NCI-H748 (cell line): ENCODE data around the gene SLC39A11.
"Not testable (repeated sequence)": the region's sequence is repeated elsewhere in the genome, so short reads cannot be mapped to it uniquely, and the experiment has no call there.

Experiments
- DNase-seq: peaks from one replicate; lab custom pipeline; 2025; ENCODE audit not compliant: unreplicated experiment; lab: John Stamatoyannopoulos, UW

SLC39A11 gene

DNA sequence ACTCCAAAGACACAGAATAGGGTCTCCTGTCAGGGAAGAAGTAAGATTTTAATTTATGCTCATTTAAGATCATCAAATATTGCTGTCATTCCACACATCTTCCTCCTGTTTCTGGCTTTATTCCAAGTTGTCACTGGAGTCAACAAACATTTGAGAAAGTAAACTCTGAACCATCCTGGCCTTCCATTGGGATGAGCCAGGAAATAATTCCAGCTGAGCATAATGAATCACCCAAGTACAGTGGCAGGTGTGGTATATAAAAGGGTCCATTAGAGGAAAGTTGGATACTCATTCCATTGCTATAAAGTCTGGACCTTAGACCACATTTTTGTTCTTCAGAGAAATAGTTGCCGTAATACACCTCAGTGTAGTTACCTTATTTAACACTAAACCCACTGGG is 246.1 kb downstream of the SLC39A11 start:
- peak; percentile 28 for DNase-seq

DNA sequence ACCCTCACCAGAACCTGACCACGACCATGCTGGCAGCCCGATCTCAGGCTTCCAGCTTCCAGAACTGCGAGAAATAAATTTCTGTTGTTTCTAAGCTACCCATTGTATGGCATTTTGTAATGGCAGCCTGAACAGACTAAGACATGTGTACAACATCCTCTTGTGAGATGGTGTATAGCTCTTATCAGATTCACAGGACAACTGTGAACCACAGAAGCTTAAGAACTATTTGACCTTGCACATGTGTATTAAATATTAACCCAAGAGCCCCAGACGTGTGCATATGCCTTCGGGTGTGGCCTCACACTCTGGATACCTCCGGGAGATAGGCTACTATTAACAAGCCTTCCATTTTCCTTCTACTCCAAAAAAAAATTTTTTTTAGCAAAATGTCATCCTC is 248.9 kb downstream of the SLC39A11 start:
- DNase-seq, result no peak

DNA sequence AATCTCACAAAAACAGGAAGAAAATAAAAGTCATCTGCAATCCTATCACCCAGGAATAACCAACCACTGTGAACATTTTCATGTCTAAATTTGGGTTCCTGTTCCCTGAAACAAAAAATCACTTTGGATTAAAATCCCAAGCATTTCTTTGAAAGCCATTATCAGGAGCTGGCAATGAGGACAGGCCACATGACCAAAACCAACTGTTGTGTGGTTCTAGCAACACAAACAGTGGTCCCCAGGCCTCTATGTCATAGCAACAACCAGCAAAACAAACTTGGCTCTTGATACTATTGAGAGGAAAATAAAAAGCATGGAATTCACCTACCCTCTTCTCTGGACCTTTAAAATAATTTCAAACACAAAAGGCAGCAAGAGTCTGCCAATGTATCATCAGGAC is 252.5 kb downstream of the SLC39A11 start:
- DNase-seq, result no peak

DNA sequence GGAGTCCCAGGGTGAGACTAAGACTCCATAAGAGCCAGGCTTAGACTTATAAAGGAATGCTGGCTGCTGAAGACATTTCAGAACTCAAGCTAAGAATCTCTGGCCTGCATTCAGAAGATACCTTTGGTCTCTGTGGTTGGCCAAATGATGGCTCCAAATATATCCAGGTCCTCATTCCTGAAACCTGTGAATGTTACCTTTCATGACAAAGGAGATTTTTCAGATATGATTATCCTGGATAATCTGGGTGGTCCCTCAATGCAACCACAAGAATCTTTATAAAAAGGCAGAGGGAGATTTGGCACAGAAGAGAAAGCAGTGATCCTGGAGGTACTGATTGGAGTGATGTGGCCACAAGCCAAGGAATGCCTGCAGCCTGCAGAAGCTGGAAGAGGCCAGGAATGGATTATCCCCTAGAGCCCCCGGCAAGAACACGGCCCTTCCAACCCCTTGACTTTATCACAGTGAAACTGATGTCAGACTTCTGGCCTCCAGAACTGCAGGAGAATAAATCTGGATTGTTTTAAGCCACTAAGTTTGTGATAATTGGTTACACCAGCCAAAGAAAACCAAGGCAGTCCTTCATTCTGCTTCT is 253.3 kb downstream of the SLC39A11 start:
- DNase-seq, result no peak

DNA sequence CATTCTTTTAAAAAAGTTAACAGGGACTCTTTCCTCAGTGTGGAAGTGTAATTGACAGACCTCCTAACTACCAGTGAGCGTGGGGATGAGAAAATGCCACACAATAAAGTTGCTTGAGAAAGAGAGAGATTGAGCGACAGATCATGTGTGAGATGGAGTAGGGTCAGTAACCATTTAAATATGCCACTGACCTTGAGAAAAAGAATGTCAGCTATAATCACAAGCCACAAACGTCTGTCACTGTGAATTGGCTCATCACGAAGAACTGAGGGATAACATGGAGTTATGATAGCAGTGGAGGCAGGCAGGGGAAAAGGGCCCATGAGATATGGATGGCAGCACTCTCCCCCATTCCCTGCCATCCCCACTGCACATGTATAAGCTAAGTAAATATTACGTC is 253.9 kb downstream of the SLC39A11 start:
- DNase-seq, result no peak

DNA sequence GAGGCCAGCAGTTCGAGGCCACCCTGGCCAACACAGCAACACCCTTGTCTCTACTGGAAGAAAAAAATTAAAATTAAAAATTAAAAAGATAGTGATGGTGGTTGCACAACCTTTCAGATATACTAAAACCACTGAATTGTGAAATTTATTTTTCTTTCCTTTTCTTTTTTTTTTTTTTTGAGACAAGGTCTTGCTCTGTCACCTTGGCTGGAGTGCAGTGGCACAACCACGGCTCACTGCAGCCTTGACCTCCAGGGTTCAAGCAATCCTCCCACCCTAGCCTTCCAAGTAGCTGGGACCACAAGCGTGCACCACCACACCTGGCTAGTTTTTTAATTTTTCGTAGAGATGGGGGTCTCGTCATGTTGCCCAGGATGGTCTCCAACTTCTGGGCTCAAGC is 254.4 kb downstream of the SLC39A11 start:
- DNase-seq, result no peak

DNA sequence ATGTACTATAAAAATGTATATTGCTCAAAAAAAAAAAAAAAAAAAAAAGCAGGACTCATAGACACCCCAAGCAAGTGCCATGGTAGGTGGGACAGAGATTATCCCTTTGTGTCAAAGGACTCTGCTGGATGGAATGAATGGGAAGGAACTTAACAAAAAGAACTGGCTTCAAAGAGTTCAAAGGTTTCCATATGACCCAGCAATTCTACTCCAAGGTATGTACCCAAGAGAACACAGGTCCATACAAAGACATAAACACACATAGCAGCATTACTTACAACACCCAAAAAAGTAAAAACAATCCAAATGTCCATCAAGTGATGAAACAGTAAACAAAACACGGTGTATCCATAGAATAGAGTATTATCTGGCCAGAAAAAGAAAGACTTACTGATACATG is 255.2 kb downstream of the SLC39A11 start:
- DNase-seq, result no peak

DNA sequence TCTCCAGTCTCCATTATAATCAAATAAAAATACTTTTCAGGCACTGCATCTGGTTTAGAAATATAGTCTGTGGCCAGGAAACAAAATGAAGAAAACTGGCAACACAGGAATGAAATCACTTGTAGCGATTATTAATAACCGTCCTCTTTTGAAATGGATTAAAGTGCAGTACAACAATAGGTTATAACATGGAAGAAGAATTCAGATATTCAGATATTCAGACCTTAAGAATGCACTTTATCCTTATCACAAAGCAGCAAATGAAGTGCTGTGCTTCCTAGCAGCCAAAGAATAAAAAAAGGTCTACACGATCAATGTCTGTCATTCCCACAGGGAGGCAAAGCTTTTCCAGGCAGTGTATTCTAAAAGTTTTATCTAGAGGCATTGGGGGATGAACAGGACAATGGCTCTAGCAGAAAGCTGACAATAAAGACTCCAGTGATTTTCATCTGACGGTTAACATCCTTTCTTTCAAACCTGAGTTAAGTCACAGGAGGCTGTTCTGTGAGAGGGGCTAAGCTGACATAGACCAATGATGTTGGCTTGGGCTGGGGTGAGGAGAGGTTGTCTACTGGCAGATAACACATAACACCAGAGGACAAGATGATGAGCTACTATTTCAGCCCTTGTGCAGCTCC is 259.2 kb downstream of the SLC39A11 start:
- no peak for DNase-seq

DNA sequence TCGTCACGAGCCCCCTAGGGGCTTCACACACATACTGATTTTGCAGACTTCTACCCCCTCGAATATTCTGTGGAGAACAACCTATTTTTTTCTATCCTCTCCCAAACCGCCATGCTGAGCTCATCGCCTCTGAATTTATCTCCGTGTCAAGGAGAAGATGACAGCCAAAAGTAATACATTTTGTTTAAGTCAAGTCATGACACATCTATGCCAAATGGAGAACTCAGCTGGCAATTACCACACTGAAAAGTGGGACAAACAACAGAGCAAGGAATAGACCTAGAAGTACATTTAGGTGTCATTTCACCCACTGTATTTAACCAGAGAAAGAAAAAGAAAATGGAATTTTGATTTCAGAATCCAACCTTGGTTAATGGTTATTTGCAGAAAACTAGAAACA is 260.2 kb downstream of the SLC39A11 start:
- no peak for DNase-seq

DNA sequence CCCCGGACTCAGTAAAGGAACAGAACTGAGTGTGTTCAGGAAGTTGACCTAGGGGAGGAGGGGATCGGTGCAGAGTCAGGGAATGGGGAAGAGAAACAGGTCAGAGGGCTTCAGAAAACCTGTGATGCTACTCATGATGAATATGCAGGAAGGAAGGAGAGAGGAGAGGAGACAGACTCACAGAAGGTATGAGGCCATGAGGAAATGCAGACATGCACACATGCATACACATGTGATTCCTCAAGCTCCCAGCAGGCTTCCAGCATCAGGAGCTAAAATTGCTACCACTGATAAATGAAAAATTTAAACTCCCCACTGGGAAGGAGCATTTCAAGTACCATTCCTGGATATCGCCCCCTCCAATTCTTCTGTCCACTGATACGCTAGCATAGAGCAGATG is 262.6 kb downstream of the SLC39A11 start:
- DNase-seq, result no peak

DNA sequence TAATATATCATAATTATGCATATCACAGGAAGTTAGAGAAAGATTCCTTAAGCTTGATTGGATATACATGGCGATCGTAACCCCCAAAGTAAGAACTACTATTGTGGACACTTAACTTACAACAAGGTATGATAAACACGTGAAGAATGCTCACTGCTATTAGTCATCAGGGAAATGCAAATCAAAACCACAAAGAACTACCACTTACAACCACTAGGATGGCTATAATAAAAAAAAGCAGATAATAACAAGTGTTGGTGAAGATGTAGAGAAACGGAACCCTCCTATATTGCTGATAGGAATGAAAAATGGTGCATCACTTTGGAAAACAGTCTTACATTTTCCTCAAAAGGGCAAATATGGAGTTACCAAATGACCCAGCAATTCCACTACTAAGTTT is 265.9 kb downstream of the SLC39A11 start:
- DNase-seq, result no peak

DNA sequence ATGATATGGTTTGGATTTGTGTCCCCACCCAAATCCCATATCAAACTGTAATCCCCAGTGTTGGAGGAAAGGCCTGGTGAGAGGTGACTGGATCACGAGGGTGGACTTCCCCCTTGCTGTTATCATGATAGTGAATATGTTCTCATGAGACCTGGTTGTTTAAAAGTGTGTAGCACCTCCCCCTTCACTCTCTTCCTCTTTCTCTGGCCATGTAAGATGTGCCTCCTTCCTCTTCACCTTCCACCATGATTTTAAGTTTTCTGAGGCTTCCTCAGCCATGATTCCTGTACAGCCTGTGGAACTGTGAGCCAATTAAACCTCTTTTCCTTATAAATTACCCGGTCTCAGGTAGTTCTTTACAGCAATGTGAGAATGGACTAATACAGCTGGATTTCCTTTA is 266.4 kb downstream of the SLC39A11 start:
- not testable (repeated sequence) for DNase-seq

DNA sequence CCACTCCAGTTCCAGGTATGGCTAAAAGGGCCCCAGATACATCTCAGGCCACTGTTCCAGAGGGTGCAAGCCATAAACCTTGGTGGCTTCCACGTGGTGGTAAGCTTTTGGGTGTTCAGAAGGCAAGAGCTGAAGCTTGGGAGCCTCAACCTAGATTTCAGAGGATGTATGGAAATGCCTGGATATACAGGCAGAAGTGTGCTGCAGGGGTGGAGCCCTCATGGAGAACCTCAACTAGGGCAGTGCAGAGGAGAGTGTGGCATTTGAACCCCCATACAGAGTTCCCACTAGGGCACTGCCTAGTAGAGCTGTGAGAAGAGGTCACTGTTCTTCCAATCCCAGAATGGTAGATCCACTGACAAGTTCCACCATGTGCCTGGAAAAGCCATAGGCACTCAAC is 267.3 kb downstream of the SLC39A11 start:
- no peak for DNase-seq

DNA sequence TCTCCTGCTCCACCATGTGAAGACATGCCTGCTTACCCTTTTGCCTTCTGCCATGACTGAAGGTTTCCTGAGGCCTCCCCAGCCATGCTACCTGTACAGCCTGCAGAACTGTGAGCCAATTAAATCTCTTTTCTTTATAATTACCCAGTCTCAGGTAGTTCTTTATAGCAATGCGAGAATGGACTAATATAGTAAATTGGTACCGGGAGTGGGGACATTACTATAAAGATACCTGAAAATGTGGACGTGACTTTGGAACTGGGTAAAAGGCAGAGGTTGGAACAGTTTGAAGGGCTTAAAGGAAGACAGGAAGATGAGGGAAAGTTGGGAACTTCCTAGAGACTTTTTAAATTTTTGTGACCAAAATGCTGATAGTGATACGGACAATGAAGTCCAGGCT is 268.2 kb downstream of the SLC39A11 start:
- DNase-seq, result not testable (repeated sequence)

DNA sequence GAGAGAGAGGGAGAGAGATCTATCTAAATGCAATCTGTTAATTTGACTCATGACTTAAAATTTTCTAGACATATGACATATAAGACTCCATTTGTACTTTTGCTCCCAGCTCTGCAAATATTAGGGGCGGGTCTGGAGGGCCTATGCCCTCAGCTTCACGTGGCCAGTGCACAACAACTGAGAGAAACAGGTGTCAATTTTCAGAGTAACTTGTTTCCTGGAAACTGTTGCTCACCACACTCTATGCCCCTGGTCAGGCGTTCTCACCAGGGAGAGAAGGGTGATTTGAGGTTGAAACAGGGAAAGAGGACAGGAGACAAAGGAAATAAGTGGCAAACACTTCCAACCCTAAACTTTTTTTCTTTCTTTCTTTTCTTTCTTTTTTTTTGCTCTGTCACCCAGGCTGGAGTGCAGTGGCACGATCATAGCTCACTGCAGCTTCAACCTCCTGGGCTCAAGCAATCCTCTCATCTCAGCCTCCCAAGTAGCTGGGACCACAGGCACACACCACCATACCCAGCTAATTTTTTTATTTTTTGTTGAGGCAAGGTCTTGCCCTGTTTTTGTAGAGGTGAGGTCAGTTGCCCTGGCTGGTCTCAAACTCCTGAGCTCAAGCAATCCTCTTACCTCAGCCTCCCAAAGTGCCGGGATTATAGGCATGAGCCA is 270.0 kb downstream of the SLC39A11 start:
- DNase-seq, result peak; percentile 16

DNA sequence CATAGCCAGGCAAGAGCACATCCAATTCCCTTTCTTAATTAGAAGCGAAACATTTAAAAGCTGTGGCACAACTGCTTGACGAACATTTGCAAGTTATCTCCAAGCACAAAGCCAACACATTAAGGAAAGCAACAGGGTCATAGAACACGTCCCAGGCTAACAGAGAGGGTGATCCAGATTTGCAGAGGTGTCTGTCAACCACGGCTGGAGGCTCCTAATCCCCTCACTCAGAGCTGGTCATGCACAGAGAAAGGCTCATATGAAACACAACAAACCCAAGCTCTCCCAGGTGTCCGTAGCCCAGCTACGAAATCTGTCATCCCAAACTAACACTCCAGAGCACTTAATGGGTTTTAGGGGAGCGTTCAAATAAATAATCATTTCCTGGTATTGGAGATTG is 276.1 kb downstream of the SLC39A11 start:
- DNase-seq, result no peak

DNA sequence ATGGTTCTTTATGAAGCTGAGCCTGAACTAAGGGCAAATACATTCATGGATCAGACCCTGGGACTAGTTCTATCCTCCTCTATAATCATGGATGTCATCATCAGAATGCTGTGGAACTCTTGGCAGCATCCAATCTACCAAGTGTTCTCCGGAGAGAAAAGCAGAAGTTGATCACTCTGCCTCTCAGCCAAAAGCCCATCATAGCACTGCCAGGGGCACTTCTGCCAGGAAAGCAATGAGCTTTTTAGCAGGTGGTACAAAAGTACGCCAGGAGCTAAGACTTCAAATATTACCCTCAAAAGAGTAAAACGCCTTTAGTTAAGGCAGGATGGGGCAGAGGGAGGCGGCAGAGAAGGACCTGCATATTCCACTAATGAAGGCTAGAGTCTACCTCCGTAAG is 279.0 kb downstream of the SLC39A11 start:
- no peak for DNase-seq

DNA sequence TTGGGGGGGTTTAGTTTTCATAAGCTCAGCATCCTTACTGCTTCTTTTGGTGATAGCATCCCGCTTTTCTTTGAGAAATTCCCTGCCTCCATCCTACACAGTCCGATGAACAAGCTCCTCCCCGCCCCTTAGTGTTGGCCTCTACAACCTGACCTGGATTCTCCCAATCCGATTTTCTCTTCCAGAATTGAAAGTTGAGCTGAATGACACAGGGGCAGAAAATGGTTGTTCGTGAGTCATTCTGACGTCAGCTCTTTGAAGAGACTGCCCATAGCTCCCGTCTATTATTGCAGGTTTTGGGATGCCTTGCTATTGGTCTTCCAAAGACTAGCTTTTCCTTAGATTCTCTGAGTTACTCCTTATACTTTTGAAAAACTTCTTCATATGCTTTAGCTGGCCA is 279.7 kb downstream of the SLC39A11 start:
- no peak for DNase-seq

DNA sequence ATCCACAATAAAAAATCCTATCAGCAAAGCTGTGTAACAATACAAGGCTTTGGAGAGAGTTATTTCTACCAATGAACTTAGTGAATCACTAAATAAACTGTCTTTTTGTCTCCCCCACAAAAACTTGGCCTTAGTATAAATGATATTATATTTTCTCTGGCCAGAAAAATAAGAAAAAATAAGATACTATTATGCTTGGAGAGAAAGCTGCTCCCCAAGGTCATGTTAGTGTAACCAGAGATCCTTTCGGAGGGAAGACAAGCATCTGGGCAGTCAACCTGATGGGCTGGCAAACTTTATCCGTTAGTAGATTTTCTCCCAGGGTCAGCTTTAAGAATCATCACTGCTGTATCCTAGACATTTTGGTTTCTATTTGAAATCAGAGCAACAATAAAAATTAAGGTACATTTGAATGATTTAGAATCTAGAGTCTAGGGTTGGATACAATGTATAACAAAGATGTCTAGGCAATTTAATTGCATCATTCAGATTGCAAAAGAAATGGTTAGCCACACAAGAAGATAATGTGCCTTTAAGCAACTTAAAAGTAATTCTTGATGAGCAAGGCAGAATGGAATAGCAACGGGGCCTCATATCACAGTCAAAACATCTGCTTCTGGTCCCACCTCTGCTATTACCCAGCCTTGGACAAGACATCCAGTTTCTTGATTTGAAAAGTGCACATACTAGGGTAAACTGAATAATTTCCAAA is 280.4 kb downstream of the SLC39A11 start:
- no peak for DNase-seq

DNA sequence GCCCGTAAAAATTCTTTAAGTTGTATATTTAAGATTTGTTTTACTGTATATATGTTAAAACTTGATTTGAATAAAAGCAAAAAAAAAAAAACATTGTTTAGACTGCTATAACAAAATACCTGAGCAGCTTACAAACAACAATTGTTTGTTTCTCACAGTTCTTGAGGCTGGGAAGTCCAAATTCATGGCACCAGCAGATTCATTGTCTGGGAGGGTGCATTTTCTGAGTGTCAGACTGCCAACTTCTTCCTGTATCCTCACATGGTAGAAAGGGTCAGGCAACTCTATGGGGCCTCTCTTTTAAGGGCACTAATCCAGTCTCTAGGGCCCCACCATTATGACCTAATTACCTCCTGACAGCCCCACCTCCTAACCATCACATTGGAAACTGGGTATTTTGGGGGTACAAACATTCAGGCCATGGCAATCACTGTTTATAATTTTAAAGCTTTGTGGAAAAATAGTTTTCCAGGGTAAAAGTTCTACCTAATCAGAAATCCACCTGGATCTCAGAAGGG is 281.4 kb downstream of the SLC39A11 start:
- no peak for DNase-seq

DNA sequence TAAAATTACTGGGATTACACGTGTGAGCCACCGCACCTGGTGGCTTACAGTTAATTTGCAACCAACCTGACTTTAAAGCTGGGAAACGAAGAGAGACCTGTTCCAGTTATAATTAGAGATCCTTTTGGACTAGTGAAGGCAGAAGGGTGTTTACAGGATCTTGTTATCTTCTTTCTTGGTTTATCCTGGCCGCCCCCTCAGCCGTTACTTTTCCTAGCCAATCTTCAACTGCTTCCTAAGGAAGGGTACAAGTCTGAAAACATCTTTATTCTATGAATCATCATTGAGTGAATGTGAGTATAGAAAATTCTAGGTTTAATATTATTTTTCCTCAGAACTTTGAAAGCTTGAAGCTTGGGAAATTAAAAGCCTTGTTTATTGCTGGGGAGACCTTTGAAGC is 286.5 kb downstream of the SLC39A11 start:
- DNase-seq, result no peak
